Measurements from ENCODE around the gene PDIA5. TPM values are rescaled to one million over a fixed set of nuclear protein-coding genes. Genes with fewer than 3 reads are reported as not detected.

PDIA5 gene
- total RNA-seq, 8 experiments from 2014 or later: 6.3 to 51.8 (median 11.5) TPM

GRCh38 chr3:123120573-123120972 lies 53.7 kb downstream of the PDIA5 start:
- Histone ChIP-seq H3K4me3 (no peak overlapping the region), H3K27ac (no peak overlapping the region), H3K4me1 (replicated peaks in 1 of 2) (peaks cover 14 to 25% of the 10 kb centered on the region in 2 donors)
- 67 to 100% (median 90%) methylated on average over 1 to 4 of the region's 4 CpGs; no CpG with 5 or more reads in 5 of the 10 experiments for WGBS, 10 experiments
- ATAC-seq (replicated peaks in 6 of 8): no peak
- in situ Hi-C loops (cut with MboI; ENCODE audit: low pct_unique_long_range_greater_than_20kb in 2 of 9, low sequenced_read_pairs in 9 of 9, unreplicated experiment in 9 of 9): no loop called here

GRCh38 chr3:123122057-123122456 lies 55.2 kb downstream of the PDIA5 start:
- peak in 5 of 8 experiments; percentile 35 to 69 (median 51) for ATAC-seq (replicated peaks in 6 of 8)
- no peak overlapping the region for H3K4me3 ChIP-seq
- 43 to 90% (median 76%) methylated on average over 1 to 5 of the region's 5 CpGs for WGBS, 10 experiments
- H3K4me1 ChIP-seq (replicated peaks in 1 of 2): peaks cover 22 to 36% of the 10 kb centered on the region in 2 donors
- H3K27ac ChIP-seq: no peak overlapping the region
- in situ Hi-C loops (cut with MboI; ENCODE audit: low pct_unique_long_range_greater_than_20kb in 2 of 9, low sequenced_read_pairs in 9 of 9, unreplicated experiment in 9 of 9): no loop called here

- 58 to 89% (median 75%) methylated on average over 1 to 6 of the region's 8 CpGs; no CpG with 5 or more reads in 2 of the 10 experiments for WGBS, 10 experiments
- ATAC-seq (replicated peaks in 6 of 8): peak in 2 of 8 experiments; percentile 24 to 55
- H3K27ac ChIP-seq: no peak overlapping the region
- H3K4me3 ChIP-seq: no peak overlapping the region
- peaks cover 22 to 36% of the 10 kb centered on the region in 2 donors for H3K4me1 ChIP-seq (replicated peaks in 1 of 2)
- in situ Hi-C loops (cut with MboI; ENCODE audit: low pct_unique_long_range_greater_than_20kb in 2 of 9, low sequenced_read_pairs in 9 of 9, unreplicated experiment in 9 of 9): no loop called here
Measured at GRCh38 chr3:123122525-123123315, 55.9 kb downstream of the PDIA5 start.

- Histone ChIP-seq H3K4me3 (no peak overlapping the region), H3K4me1 (replicated peaks in 1 of 2) (peaks cover 22 to 37% of the 10 kb centered on the region in 2 donors), H3K27ac (no peak overlapping the region)
- in situ Hi-C loops (cut with MboI; ENCODE audit: low pct_unique_long_range_greater_than_20kb in 2 of 9, low sequenced_read_pairs in 9 of 9, unreplicated experiment in 9 of 9): no loop called here
- peak in 1 of 8 experiments; percentile 44 for ATAC-seq (replicated peaks in 6 of 8)
- WGBS, 10 experiments: 60 to 93% (median 84%) methylated on average over 2 to 8 of the region's 24 CpGs; no CpG with 5 or more reads in 5 of the 10 experiments
Measured at GRCh38 chr3:123123716-123124616, 57.1 kb downstream of the PDIA5 start.

GRCh38 chr3:123124971-123125370 lies 58.1 kb downstream of the PDIA5 start:
- H3K4me1 ChIP-seq (replicated peaks in 1 of 2): peaks cover 22 to 40% of the 10 kb centered on the region in 2 donors
- WGBS, 10 experiments: 40 to 100% (median 90%) methylated on average over 1 to 5 of the region's 7 CpGs; no CpG with 5 or more reads in 4 of the 10 experiments
- H3K27ac ChIP-seq: no peak overlapping the region
- in situ Hi-C loops (cut with MboI; ENCODE audit: low pct_unique_long_range_greater_than_20kb in 2 of 9, low sequenced_read_pairs in 9 of 9, unreplicated experiment in 9 of 9): no loop called here
- no peak overlapping the region for H3K4me3 ChIP-seq
- peak in 2 of 8 experiments; percentile 30 to 43 for ATAC-seq (replicated peaks in 6 of 8)

GRCh38 chr3:123126031-123126430 lies 59.2 kb downstream of the PDIA5 start:
- H3K27ac ChIP-seq: no peak overlapping the region
- H3K4me1 ChIP-seq (replicated peaks in 1 of 2): peaks cover 22 to 38% of the 10 kb centered on the region in 2 donors
- no CpG with 5 or more reads among the region's 7 CpGs for WGBS, 10 experiments
- in situ Hi-C loops (cut with MboI; ENCODE audit: low pct_unique_long_range_greater_than_20kb in 2 of 9, low sequenced_read_pairs in 9 of 9, unreplicated experiment in 9 of 9): no loop called here
- H3K4me3 ChIP-seq: no peak overlapping the region
- ATAC-seq (replicated peaks in 6 of 8): no peak

- Histone ChIP-seq H3K4me3 (no peak overlapping the region), H3K27ac (no peak overlapping the region), H3K4me1 (replicated peaks in 1 of 2) (peaks cover 22 to 36% of the 10 kb centered on the region in 2 donors)
- in situ Hi-C loops (cut with MboI; ENCODE audit: low pct_unique_long_range_greater_than_20kb in 2 of 9, low sequenced_read_pairs in 9 of 9, unreplicated experiment in 9 of 9): no loop called here
- ATAC-seq (replicated peaks in 6 of 8): no peak
- WGBS, 10 experiments: 100% methylated on average over 1 to 3 of the region's 3 CpGs; no CpG with 5 or more reads in 7 of the 10 experiments
Measured at GRCh38 chr3:123126653-123127052, 59.8 kb downstream of the PDIA5 start.

- peak in 5 of 8 experiments; percentile 86 to 92 (median 90) for ATAC-seq (replicated peaks in 6 of 8)
- peaks cover 20 to 30% of the 10 kb centered on the region in 2 donors for H3K4me1 ChIP-seq (replicated peaks in 1 of 2)
- 73 to 97% (median 93%) methylated on average over 3 of the region's 3 CpGs; no CpG with 5 or more reads in 7 of the 10 experiments for WGBS, 10 experiments
Measured at GRCh38 chr3:123129092-123129491, 62.3 kb downstream of the PDIA5 start.

GRCh38 chr3:123129532-123129931 lies 62.7 kb downstream of the PDIA5 start:
- Histone ChIP-seq H3K4me3 (no peak overlapping the region), H3K27ac (peak overlapping the region in 1 of 2 donors; percentile 25), H3K4me1 (replicated peaks in 1 of 2) (peaks cover 20 to 28% of the 10 kb centered on the region in 2 donors)
- in situ Hi-C loops (cut with MboI; ENCODE audit: low pct_unique_long_range_greater_than_20kb in 2 of 9, low sequenced_read_pairs in 9 of 9, unreplicated experiment in 9 of 9): no loop called here
- WGBS, 10 experiments: 91 to 100% (median 97%) methylated on average over 1 to 4 of the region's 7 CpGs; no CpG with 5 or more reads in 6 of the 10 experiments
- ATAC-seq (replicated peaks in 6 of 8): peak in 5 of 8 experiments; percentile 8 to 17 (median 15)

More at GRCh38 chr3:123129092-123129491, 62.3 kb downstream of the PDIA5 start:
- H3K27ac ChIP-seq: peak overlapping the region in 1 of 2 donors; percentile 25
- no peak overlapping the region for H3K4me3 ChIP-seq
- in situ Hi-C loops (cut with MboI; ENCODE audit: low pct_unique_long_range_greater_than_20kb in 2 of 9, low sequenced_read_pairs in 9 of 9, unreplicated experiment in 9 of 9): no loop called here

GRCh38 chr3:123130079-123130750 lies 63.4 kb downstream of the PDIA5 start:
- no peak for ATAC-seq (replicated peaks in 6 of 8)
- in situ Hi-C loops (cut with MboI; ENCODE audit: low pct_unique_long_range_greater_than_20kb in 2 of 9, low sequenced_read_pairs in 9 of 9, unreplicated experiment in 9 of 9): no loop called here
- no peak overlapping the region for H3K27ac ChIP-seq
- 90 to 100% (median 99%) methylated on average over 1 to 7 of the region's 12 CpGs; no CpG with 5 or more reads in 6 of the 10 experiments for WGBS, 10 experiments
- H3K4me3 ChIP-seq: no peak overlapping the region
- H3K4me1 ChIP-seq (replicated peaks in 1 of 2): peaks cover 17 to 22% of the 10 kb centered on the region in 2 donors

GRCh38 chr3:123134671-123135070 lies 67.8 kb downstream of the PDIA5 start:
- WGBS, 10 experiments: 20 to 80% (median 68%) methylated on average over 1 to 4 of the region's 10 CpGs; no CpG with 5 or more reads in 6 of the 10 experiments
- in situ Hi-C loops (cut with MboI; ENCODE audit: low pct_unique_long_range_greater_than_20kb in 2 of 9, low sequenced_read_pairs in 9 of 9, unreplicated experiment in 9 of 9): no loop called here
- no peak for ATAC-seq (replicated peaks in 6 of 8)
- Histone ChIP-seq H3K4me3 (no peak overlapping the region), H3K27ac (no peak overlapping the region), H3K4me1 (replicated peaks in 1 of 2) (peaks cover 20 to 25% of the 10 kb centered on the region in 2 donors)

GRCh38 chr3:123137001-123137400 lies 70.2 kb downstream of the PDIA5 start:
- WGBS, 10 experiments: 0 to 100% (median 17%) methylated on average over 1 to 2 of the region's 2 CpGs; no CpG with 5 or more reads in 1 of the 10 experiments
- in situ Hi-C loops (cut with MboI; ENCODE audit: low pct_unique_long_range_greater_than_20kb in 2 of 9, low sequenced_read_pairs in 9 of 9, unreplicated experiment in 9 of 9): no loop called here
- no peak overlapping the region for H3K4me3 ChIP-seq
- H3K4me1 ChIP-seq (replicated peaks in 1 of 2): peaks cover 33 to 34% of the 10 kb centered on the region in 2 donors
- no peak overlapping the region for H3K27ac ChIP-seq
- peak in 2 of 8 experiments; percentile 36 to 54 for ATAC-seq (replicated peaks in 6 of 8)

Measured in motor neuron (in vitro differentiated cells).